ENCODE measurements around the gene GBP6.
"Not testable (repeated sequence)": the region's sequence is repeated elsewhere in the genome, so short reads cannot be mapped to it uniquely, and the experiment has no call there.

The GBP6 gene

GRCh38 chr1:89378001-89378400 is 14.1 kb downstream of the GBP6 start:
- DNase-seq: no peak

- no peak for DNase-seq
Observed at GRCh38 chr1:89381618-89382017, 17.8 kb downstream of the GBP6 start.

DNA sequence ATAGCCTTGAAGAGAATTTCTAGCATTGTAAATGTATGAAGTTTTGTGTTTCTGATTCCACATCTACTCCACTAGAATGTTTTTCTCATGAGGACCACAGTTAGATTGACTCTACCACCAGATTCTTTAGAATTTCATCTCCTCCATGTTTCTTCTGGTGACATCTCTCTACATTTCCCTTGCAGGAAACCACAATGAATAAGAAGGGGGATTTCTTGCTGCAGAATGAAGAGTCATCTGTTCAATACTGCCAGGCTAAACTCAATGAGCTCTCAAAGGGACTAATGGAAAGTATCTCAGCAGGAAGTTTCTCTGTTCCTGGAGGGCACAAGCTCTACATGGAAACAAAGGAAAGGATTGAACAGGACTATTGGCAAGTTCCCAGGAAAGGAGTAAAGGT is 18.6 kb downstream of the GBP6 start:
- no peak for DNase-seq

GRCh38 chr1:89383185-89383584 is 19.3 kb downstream of the GBP6 start:
- DNase-seq: no peak

DNA sequence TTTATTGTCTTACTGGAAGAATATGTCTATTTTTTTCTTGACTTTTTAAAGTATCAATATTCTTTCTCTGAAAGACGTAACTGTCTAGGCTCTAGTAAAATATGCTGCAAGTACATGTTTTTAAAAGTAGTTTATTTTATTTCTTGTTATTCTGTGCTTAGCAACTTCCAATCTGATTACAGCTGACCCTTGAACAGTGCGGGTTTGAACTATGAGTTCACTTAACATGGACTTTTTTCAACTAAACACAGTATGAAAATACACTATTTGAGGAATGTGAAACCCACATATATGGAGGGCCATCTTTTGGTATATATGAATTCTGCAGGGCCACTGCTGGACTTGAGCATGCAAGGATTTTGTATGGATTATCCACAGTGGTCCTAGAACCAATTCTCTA is 26.8 kb downstream of the GBP6 start:
- DNase-seq: no peak

DNA sequence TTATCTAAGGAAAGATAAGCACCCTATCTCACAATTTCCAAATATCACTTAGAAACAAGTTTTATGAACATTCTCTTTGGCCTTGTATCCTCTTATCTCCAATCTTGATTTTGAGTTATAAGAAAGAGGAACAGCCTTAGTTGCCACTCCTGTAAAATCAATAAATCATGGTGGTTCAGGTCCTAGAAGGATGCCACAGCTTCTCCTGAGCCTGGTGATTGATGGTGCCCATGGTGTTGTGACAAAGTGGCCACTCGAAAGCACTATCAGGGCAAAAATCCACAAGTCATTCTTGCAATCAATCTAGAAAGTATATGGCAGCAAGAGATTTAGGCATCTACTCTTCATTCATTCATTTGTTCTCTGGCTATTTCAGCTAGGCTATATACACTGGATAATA is 27.8 kb downstream of the GBP6 start:
- DNase-seq: no peak

DNA sequence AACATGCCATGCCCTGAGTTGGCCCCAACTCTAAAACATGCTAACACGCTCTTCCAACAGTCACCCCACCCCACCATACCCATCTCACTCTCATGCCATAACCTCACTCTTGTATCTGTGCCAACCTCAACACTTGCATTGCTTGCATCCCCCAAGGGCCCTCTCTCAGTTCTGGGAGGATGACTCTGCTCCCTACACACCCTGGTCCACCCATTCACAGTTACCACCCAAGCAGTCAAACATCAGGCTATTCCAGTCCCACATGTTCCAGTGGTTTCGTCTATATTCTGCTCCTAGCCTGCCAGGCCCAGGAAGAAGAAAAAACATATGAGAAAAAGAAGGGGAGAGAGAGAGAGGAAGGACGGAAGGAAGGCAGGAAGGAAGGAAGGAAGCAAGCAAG is 31.0 kb downstream of the GBP6 start:
- no peak for DNase-seq

DNA sequence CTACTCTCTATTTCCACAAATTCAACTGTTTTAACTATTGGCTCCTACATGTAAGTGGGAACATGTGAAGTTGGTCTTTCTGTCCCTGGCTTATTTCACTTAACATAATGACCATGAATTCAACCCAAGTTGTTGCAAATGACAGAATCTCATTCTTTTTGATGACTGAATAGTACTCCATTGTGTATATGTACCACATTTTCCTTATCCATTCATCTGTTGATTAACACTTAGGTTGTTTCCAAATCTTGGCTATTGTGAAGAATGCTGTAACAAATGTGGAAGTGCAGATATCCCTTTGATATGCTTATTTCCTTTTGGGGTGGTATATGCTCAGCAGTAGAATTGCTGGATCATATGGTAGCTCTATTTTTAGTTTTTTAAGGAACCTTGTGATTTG is 33.0 kb downstream of the GBP6 start:
- DNase-seq: no peak

GRCh38 chr1:89405275-89405929 is 41.5 kb downstream of the GBP6 start:
- DNase-seq: no peak

DNA sequence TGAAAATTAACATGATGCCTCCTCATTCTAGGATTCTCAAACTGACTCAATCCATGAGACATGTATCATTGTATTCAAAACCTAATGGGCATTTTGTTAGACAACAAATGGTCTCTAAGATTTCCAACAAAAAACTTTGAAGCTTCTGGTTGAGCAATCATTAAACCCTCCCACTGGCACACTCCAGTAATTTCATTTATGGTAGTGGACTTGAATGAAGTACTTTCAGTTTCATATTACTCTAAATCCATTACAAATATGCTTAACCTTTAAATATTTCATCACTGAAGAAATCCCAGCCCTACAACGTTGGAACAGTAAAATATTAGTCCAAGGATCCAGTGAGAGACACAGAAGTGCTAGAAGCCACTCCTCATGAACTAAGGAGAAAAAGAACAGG is 43.5 kb downstream of the GBP6 start:
- DNase-seq: peak; percentile 19

DNA sequence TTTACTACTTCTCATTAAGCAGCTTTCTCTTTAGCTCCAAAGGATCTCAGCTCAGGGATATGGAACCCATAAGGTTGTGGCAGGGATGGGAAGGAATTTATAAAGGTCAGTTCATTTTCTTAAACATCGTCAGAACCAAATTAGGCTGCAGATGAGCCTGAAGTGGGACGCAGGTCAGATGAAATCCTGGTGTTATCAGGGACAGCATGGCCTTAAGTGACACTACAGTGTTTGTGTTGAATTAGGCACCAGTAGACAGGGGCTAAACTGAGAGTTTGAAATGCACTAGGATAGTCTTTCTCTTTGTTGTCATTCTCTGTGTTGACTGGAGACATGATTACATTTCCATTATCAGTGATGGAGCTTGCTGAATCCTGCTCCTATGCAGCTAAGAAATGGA is 43.9 kb downstream of the GBP6 start:
- DNase-seq: not testable (repeated sequence)

- DNase-seq: no peak
Observed at GRCh38 chr1:89425056-89425455, 61.2 kb downstream of the GBP6 start.

DNA sequence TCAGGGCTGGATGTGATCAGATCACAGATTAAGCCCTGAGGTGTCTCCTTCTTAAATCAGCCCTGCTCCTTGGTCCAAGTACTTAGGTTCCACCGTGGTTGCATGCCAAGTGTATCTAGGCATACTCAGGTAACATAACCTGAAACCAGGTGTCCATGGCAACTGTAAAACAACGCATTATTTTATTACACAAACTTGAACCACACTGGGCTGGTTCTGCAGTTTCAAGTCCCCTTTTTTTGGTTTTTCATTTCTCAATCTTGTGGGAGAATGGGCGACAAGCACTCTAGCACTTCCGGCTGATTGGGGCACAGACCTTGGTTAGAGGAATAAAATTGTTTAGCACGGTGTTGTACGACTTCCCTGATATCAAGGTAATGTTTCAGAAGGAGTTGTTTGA is 65.2 kb downstream of the GBP6 start:
- DNase-seq: no peak

DNA sequence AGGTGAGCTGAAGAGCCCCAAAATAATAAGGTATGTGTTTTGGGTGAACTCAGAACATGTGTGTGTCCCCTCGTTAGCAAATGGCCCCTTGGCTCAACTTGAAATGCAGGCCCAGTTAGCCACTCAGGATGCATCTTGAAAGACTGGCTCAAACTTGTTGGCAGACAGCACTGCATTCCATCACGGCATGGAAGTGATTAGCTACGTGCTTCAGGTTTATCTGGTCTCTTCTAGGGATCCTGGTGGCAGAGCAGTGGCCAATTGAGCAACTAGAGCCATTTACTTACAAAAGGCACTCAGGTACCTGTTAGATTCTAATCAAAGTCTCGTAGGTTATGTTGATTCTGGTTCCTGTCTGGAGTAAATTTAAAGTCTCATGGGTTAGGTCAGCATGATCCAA is 65.8 kb downstream of the GBP6 start:
- DNase-seq: not testable (repeated sequence)

- DNase-seq: no peak
Observed at GRCh38 chr1:89433421-89433820, 69.6 kb downstream of the GBP6 start.

- not testable (repeated sequence) for DNase-seq
Observed at GRCh38 chr1:89434058-89434780, 70.4 kb downstream of the GBP6 start.

All from CD4-positive, alpha-beta T cell treated with Interleukin-12 subunit alpha and Interleukin-12 subunit beta, for 1 hour (primary cell).